HG03139 (cell line): ENCODE data around the gene PTRHD1.
"Not testable (repeated sequence)": the region's sequence is repeated elsewhere in the genome, so short reads cannot be mapped to it uniquely, and the experiment has no call there.

Experiments
- ATAC-seq: cut with Tn5 transposase; IDR thresholded peaks from one replicate; pipeline ENCODE4 v1.9.1; 2021; ENCODE audit not compliant: unreplicated experiment

Gene PTRHD1

DNA sequence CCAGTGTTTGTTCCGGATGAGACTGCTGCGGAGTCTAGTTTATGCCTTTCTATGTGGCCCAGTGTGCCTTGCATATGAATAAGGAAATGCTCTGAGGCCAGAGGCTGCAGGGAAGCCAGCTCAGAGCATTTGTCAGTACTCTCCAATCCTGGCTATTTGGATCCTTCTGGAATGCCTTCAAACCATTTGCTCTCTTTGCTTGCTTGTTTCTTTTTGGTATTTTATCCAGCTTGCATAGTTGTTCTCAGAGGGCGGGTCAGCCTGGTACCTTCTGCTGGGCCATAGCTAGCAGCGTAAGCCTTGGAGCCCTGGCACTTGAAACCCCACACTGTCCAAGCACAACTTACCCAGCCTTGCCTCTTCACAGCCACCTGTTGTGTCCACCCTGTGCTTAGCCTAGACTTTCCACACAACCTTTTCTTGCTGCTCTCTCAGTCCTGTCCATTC is 20.5 kb upstream of the PTRHD1 start:
- ATAC-seq, result no peak

DNA sequence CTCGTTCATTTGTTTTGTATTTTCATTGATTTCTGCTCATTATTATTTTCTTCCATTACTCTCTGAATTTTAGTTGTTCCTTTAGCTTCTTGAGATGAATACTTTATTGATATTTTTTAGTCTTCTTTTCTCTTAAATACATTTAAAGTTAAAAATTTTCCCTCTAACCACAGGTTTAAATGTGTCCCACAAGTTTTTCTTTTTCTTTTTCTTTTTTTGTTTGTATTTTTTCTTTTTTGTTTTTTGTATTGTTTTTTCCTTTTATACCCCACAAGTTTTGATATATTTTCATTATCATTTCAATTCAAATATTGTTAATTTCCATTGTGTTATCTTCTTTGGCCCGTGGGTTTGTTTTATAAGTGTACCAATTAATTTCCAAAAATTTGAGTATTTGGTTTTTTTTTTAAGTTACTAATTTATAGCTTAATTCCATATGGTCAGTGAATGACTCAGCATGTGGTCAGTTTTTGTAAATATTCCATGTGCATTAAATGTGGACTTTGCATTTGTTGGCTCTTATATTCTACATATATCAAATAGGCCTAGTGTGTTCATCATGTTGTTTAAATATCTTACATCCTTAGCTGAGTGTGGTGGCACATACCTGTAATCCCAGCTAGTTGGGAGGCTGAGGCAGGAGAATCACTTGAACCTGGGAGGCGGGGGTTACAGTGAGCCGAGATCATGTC is 16.3 kb upstream of the PTRHD1 start:
- ATAC-seq, result no peak

DNA sequence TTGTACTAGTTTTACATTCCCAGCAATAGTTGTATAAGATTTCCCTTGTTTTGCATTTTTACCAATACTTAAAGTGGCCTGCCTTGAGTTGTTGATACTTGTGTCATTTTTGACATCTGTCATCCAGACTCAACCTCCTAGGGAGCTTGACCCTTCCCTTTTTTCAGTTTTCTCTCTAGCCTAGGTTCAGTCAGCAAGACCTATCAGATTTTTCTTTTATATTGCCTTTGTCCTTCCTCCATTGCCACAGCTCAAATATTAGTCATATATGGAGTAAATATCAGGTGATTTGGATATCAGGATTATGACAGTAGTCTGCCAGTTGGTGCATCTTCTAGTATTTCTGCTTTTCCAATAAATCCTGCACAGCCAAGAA is 13.5 kb upstream of the PTRHD1 start:
- no peak for ATAC-seq

DNA sequence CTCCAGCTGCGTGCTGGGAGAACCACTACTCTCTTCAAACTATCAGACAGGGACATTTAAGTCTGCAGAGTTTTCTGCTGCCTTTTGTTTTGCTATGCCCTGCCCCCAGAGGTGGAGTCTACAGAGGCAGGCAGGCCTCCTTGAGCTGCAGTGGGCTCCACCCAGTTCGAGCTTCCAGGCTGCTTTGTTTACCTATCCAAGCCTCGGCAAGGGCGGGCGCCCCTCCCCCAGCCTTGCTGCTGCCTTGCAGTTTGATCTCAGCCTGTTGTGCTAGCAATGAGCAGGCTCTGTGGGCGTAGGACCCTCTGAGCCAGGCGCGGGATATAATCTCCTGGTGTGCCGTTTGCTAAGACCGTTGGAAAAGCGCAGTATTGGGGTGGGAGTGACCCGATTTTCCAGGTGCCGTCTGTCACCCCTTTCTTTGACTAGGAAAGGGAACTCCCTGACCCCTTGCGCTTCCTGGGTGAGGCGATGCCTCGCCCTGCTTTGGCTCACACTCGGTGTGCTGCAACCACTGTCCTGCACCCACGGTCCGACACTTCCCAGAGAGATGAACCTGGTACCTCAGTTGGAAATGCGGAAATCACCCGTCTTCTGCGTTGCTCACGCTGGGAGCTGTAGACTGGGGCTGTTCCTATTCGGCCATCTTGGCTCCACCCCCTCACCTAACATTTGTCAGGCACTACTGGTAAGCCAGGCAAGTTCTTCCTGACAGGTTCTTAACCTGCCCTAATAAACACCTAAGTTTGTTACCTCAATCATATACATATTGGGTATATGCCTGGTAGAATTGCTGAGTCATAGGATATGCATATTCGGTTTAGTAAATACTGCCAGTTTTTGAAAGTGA is 12.8 kb upstream of the PTRHD1 start:
- not testable (repeated sequence) for ATAC-seq

- ATAC-seq, result not testable (repeated sequence)
Measured at GRCh38 chr2:24800487-24800886, 7.3 kb upstream of the PTRHD1 start.

DNA sequence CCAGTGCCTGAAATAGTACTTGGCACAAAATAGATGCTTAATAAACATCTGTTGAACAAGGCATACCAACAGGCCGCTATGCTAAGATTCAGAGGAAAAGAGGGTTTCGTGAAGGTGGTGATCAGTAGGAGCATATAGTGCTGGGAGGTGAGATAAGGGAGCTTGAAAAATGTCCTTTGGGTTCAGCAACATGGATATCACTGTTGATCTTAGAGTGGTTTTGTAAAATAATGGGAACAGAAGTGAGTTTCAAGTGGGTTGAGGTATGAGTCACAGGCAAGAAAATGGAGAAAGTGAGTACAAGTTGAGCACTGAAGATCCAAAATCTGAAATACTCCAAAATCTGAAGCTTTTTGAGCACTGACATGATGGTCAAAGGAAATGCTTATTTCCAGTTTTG is 4.5 kb upstream of the PTRHD1 start:
- no peak for ATAC-seq

DNA sequence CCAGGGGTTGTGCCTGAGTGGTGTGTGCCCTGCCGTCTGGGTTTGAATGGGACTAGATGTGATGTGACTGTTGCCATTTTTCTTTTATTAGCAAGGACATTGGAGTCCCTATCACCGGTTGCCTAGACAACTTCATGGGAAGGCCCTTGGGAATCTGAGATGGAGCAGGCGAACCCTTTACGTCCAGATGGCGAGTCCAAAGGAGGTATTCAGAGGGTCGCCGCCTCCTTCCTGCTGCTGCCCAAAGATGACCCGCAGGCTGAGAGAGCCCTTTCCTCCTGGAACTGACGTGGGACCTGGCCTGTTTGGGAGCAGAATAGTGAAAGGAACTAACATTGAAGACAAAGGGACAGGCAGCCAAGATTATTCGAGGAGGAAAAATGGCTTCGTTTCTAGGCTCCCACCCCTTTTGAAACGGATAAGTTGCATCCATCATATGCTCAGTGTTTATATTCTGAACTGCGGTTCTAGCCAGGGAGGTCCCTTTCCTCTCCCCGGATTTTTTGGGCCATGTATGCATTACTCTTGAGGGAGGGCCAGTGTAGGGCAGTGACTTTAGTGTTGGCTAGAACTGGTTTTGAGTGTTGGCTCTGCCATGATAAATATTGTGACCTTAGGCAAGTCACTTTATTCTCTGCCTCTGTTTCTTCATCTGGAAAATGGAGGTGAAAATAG is 707 bp upstream of the PTRHD1 start:
- ATAC-seq, result no peak

DNA sequence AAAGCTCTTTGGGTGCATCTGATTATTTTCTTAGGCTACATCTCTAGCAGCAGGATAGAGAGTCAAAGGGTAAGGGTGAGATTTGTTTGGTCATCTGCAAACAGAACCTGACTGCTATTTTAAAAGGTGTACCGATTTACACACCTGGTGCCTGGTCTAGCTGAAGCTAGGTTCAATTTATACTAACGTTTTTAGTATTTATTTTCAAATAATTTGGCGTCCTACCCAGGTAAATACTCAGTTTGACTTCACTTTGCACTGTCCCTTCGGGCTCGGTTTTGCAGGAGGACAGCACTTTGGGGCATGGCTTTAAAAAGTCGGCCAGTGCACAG is 683 bp downstream of the PTRHD1 start:
- no peak for ATAC-seq

- no peak for ATAC-seq
Measured at GRCh38 chr2:24791452-24791851, 1.7 kb downstream of the PTRHD1 start.

DNA sequence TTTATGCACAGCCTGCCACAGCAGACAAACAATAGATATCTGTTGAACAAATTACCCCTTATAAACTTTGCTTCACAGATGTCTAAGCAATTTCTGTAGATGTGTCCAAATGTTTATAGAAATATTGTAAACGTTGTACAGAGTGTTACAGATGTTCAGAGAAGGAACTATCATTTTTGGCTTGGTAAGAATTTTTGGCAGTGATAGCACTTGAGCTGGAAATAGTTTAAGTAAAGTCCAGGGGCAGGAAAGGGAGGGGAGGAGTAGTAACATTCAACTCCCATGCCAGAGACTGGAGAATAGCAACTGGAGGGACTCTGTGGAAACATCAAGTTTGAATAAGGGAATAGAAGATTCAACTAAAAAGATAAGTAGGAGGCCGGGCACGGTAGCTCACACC is 4.4 kb downstream of the PTRHD1 start:
- no peak for ATAC-seq

- no peak for ATAC-seq
Measured at GRCh38 chr2:24787532-24787931, 5.7 kb downstream of the PTRHD1 start.

- ATAC-seq, result peak; percentile 91
Measured at GRCh38 chr2:24785671-24786321, 7.4 kb downstream of the PTRHD1 start.

- no peak for ATAC-seq
Measured at GRCh38 chr2:24783641-24784040, 9.6 kb downstream of the PTRHD1 start.

DNA sequence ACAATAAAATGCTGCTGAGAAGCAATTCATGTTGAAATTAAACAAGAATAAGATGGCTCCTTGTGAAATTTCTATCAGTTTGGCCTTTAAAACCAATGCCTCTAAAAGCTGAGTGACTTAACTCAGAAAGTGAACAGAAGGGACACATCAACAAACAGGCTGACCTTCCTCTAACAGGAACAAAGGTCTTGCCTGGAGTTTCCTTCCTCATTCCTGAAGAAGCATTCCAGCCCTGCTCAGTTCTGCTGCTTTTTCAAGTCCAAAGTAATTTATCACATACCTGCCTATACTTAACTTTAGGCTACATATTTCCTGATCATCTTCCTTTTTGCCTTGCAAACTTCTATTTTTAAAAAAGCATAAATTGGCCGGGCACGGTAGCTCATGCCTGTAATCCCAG is 14.1 kb downstream of the PTRHD1 start:
- no peak for ATAC-seq

DNA sequence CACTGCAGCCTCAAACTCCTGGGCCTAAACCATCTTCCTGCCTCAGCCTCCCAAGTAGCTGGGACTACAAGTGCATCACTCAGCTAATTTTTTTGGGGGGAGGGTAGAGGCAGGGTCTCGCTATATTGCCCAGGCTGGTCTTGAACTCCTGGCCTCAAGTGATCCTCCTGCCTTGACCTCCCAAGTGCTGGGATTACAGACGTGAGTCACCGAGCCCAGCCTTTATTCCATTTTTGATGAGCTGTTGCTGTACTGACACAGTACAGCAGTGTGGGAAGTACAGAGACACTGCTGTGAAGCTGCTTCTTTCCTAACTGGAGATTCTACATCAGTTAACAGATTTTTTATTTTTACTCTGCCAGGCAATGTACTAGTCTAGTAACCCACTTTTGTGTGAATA is 18.8 kb downstream of the PTRHD1 start:
- ATAC-seq, result no peak

DNA sequence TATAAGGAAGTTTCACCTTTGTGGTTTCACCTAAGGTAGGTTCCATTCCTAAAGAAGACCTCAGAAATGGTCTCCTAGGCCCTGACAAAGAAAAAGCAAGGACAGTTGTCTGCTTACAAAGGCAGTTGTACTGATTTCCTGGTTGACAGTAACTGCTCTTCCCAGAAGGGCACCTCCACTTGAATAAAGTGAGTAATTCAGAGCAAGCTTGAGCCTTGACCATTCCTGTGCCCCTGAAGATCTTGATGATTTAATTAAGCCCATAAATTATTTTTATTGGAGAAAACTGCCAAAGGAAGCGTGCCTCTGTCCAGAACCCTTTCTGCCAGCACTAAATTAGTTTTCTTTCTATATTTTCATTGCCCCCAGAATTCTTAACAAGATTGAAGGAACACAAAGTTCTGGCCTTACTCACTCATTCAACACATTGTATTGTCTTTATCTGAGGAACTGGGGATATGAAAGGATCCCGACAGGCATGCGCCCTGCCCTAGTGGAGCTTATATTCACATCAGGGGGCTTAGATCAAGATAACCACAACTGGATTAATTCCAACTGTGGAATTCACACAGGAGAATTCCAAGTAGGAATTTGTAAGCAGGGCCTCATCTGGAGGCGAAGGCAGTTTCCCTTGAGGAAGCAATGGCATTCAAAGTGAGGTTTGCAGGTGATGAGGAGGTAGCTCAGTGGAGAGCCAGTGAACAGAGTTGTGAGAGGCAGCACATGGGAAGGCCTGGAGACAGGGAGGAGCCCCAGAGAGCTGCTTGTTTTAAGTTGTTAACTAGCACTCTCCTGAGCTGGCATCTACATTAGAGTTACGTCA is 21.2 kb downstream of the PTRHD1 start:
- ATAC-seq, result no peak

GRCh38 chr2:24771061-24771460 is 22.1 kb downstream of the PTRHD1 start:
- no peak for ATAC-seq

- ATAC-seq, result no peak
Measured at GRCh38 chr2:24768601-24769000, 24.6 kb downstream of the PTRHD1 start.

DNA sequence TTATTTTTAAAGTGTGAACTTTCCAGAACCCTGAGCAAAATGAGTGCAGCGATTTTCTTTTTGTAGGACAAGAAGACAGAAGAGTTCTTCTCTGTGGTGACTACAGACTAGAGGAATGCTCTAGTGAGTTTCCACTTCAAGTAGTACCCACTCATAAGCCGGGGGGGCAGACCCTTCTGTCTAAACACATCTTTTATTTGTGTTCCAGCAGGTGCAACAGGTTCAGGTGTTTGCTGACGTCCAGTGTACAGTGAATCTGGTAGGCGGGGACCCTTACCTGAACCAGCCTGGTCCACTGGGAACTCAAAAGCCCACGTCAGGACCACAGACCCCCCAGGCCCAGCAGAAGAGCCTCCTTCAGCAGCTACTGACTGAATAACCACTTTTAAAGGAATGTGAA is 25.2 kb downstream of the PTRHD1 start:
- no peak for ATAC-seq

GRCh38 chr2:24766609-24767008 is 26.6 kb downstream of the PTRHD1 start:
- no peak for ATAC-seq

GRCh38 chr2:24763843-24764242 is 29.3 kb downstream of the PTRHD1 start:
- ATAC-seq, result no peak
